ENCODE results near the gene NAA20. TPM values are rescaled to one million over a fixed set of nuclear protein-coding genes. Genes with fewer than 3 reads are reported as not detected.

The NAA20 gene
- total and polyA plus RNA-seq, 2 donors (not counting 1 experiment from before 2014, with no cell fraction given), result 20.3 to 27.1 TPM

- H3K36me3 ChIP-seq (replicated peaks in 1 of 2; ENCODE audit: control extremely low read depth in 1 of 2, control insufficient read depth in 1 of 2, extremely low read depth in 1 of 2, insufficient read depth in 2 of 2, low read length in 1 of 2), result no peaks in the 10 kb centered on the region
- no peak overlapping the region for H3K4me2 ChIP-seq (replicated peaks; ENCODE audit: low read depth, low read length, poor library complexity, severe bottlenecking)
- H4K20me1 ChIP-seq (ENCODE audit: control insufficient read depth, insufficient read depth, low read length, poor library complexity, severe bottlenecking), result no peaks in the 10 kb centered on the region
- H3K4me1 ChIP-seq (ENCODE audit: control insufficient read depth in 2 of 2, insufficient read depth in 2 of 2, low read length in 2 of 2), result peaks cover 0 to 7% of the 10 kb centered on the region in 2 donors
- intact Hi-C loops (cut with micrococcal nuclease), result no loop called here
- no peak overlapping the region for H3K4me3 ChIP-seq (ENCODE audit: control extremely low read depth in 1 of 5, extremely low read depth in 1 of 5, insufficient read depth in 1 of 5, low read depth in 2 of 5, low read length in 4 of 5)
- no peaks in the 10 kb centered on the region for H3K9me3 Mint-ChIP-seq (ENCODE audit: insufficient read depth)
- no peaks in the 10 kb centered on the region for H3K79me2 ChIP-seq (ENCODE audit: control insufficient read depth, insufficient read depth, low read length)
- DNase-seq (no peak), ATAC-seq (ENCODE audit: low read depth) (no peak)
- WGBS (ENCODE audit: insufficient coverage), result 87% methylated on average over 3 of the region's 5 CpGs
- no peaks in the 10 kb centered on the region for H3K9me3 ChIP-seq (ENCODE audit: control extremely low read depth in 1 of 3, control insufficient read depth in 2 of 3, insufficient read depth in 1 of 3, low read length in 2 of 3)
- no peak overlapping the region for H3K9ac ChIP-seq (ENCODE audit: low read length)
- ChIA-PET CTCF (interaction anchor here (1.5 kb wide), 1 partner anchor 62 kb away, joined by 3 read pairs; no protein-coding TSS in a partner anchor), POLR2A (no interaction called here)
- no peaks in the 10 kb centered on the region for H3K27me3 ChIP-seq (replicated peaks in 1 of 4; ENCODE audit: control extremely low read depth in 1 of 4, control insufficient read depth in 3 of 4, insufficient read depth in 4 of 4, low read length in 3 of 4)
- H3K4me1 Mint-ChIP-seq, result peaks cover 6% of the 10 kb centered on the region
- no peaks in the 10 kb centered on the region for H3K27me3 Mint-ChIP-seq
- no peak overlapping the region for H2AFZ ChIP-seq (ENCODE audit: insufficient read depth, low read depth, low read length, poor library complexity, severe bottlenecking)
- H3K4me3 Mint-ChIP-seq, result no peak overlapping the region
- no peak overlapping the region for H3K27ac ChIP-seq (ENCODE audit: low read length in 2 of 2)
- no peak for TF ChIP-seq EZH2 (IDR thresholded peaks at IDR 0.05; ENCODE audit: borderline replicate concordance, insufficient read depth, low read depth, low read length, poor library complexity, severe bottlenecking)
- no peak for TF ChIP-seq CTCF (IDR thresholded peaks at IDR 0.05)
- no peak overlapping the region for H3K27ac Mint-ChIP-seq
Observed at GRCh38 chr20:19967445-19967844, 49.7 kb upstream of the NAA20 start.

GRCh38 chr20:19968028-19968427 is 49.1 kb upstream of the NAA20 start:
- peaks cover 6% of the 10 kb centered on the region for H3K4me1 Mint-ChIP-seq
- ChIA-PET POLR2A (no interaction called here), CTCF (no interaction called here)
- no peaks in the 10 kb centered on the region for H3K27me3 Mint-ChIP-seq
- Histone ChIP-seq H2AFZ (ENCODE audit: insufficient read depth, low read depth, low read length, poor library complexity, severe bottlenecking) (no peak overlapping the region), H3K4me3 (ENCODE audit: control extremely low read depth in 1 of 5, extremely low read depth in 1 of 5, insufficient read depth in 1 of 5, low read depth in 2 of 5, low read length in 4 of 5) (no peak overlapping the region), H3K9ac (ENCODE audit: low read length) (no peak overlapping the region), H3K27ac (ENCODE audit: low read length in 2 of 2) (no peak overlapping the region), H3K4me2 (replicated peaks; ENCODE audit: low read depth, low read length, poor library complexity, severe bottlenecking) (no peak overlapping the region), H3K79me2 (ENCODE audit: control insufficient read depth, insufficient read depth, low read length) (no peaks in the 10 kb centered on the region), H3K27me3 (replicated peaks in 1 of 4; ENCODE audit: control extremely low read depth in 1 of 4, control insufficient read depth in 3 of 4, insufficient read depth in 4 of 4, low read length in 3 of 4) (no peaks in the 10 kb centered on the region), H3K36me3 (replicated peaks in 1 of 2; ENCODE audit: control extremely low read depth in 1 of 2, control insufficient read depth in 1 of 2, extremely low read depth in 1 of 2, insufficient read depth in 2 of 2, low read length in 1 of 2) (no peaks in the 10 kb centered on the region), H3K4me1 (ENCODE audit: control insufficient read depth in 2 of 2, insufficient read depth in 2 of 2, low read length in 2 of 2) (peaks cover 0 to 7% of the 10 kb centered on the region in 2 donors), H4K20me1 (ENCODE audit: control insufficient read depth, insufficient read depth, low read length, poor library complexity, severe bottlenecking) (no peaks in the 10 kb centered on the region), H3K9me3 (ENCODE audit: control extremely low read depth in 1 of 3, control insufficient read depth in 2 of 3, insufficient read depth in 1 of 3, low read length in 2 of 3) (no peaks in the 10 kb centered on the region)
- no peak for TF ChIP-seq EZH2 (IDR thresholded peaks at IDR 0.05; ENCODE audit: borderline replicate concordance, insufficient read depth, low read depth, low read length, poor library complexity, severe bottlenecking)
- TF ChIP-seq CTCF (IDR thresholded peaks at IDR 0.05), result no peak
- 100% methylated on average over 3 of the region's 7 CpGs for WGBS (ENCODE audit: insufficient coverage)
- no peak overlapping the region for H3K27ac Mint-ChIP-seq
- no peaks in the 10 kb centered on the region for H3K9me3 Mint-ChIP-seq (ENCODE audit: insufficient read depth)
- intact Hi-C loops (cut with micrococcal nuclease), result no loop called here
- no peak for ATAC-seq (ENCODE audit: low read depth)
- no peak for DNase-seq
- no peak overlapping the region for H3K4me3 Mint-ChIP-seq
